K562 (cell line): ENCODE measurements around the gene KIAA1958. TPM values are rescaled to one million over a fixed set of nuclear protein-coding genes. Genes with fewer than 3 reads are reported as not detected.

Experiments
- polyA plus RNA-seq, 8 experiments: library from polyadenylated mRNA; depleted of rRNA in 4 of 8; stranded (reverse) in 5 of 8; unstranded in 3 of 8; fragments of >200 nt; fragmentation: Nextera tagmentation in 2 of 8; fragmentation: Illumina TruSeq in 1 of 8; extraction: Ambion mirVana in 2 of 8; extraction: Trizol in 1 of 8; gene quantifications; 2 replicates each; pipeline versions ENCODE4 v1.2.1 to v1.2.3, GENCODE V29; 2011 to 2014; ENCODE audit warnings: inconsistent platforms in 1 of 8, missing spikeins in 1 of 8
- total RNA-seq, 7 experiments: library from RNA; depleted of rRNA in 6 of 7; stranded (reverse); fragments of >200 nt in 6 of 7; fragmentation: Illumina TruSeq in 2 of 7; extraction: Trizol in 2 of 7; gene quantifications; 2 replicates each; pipeline versions ENCODE4 v1.2.1 to v1.2.3, GENCODE V29; 2011 to 2021; ENCODE audit warnings: low replicate concordance in 1 of 7
- TF ChIP-seq, protein P1 (sequence below), 2 experiments: fragments of 450-650 bp; IDR thresholded peaks; 2 replicates each; pipeline ENCODE4 v1.6.1; 2016; ENCODE audit warnings: mild to moderate bottlenecking in 2 of 2, borderline replicate concordance in 1 of 2, low read depth in 1 of 2, moderate library complexity in 1 of 2
- TF ChIP-seq, protein P2 (sequence below): fragments of 250-450 bp; sonication (Bioruptor Pico); IDR thresholded peaks from 2 replicates; pipeline ENCODE4 v1.8.0; 2022; ENCODE audit warnings: moderate library complexity, mild to moderate bottlenecking, inconsistent platforms

KIAA1958 gene
- total and polyA plus RNA-seq, 9 of the 15 experiments (the other 6 are each of a cell fraction or from before 2014, with no cell fraction given), result 1.1 to 16.0 (median 10.1) TPM

DNA sequence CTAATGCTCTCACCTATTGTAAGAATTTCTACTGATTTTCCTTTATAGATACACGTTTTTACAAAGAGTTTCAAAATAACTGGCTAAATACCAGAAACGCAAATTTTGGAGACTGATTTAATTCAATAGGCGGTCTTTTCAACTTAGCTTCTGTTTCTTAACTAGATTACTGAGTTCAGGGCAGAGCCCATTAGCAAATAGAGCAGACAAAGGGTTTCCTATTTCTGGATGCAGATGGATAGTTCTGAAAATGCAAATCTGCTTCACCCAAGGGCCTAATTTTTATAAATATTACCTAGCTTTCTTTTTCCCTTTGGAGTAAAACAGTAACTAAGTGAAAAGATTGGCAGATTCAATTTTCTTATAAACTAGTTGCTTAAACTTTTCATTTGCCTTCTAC, 13.6 kb upstream of the KIAA1958 start (continued):
- TF ChIP-seq, protein P1, sequence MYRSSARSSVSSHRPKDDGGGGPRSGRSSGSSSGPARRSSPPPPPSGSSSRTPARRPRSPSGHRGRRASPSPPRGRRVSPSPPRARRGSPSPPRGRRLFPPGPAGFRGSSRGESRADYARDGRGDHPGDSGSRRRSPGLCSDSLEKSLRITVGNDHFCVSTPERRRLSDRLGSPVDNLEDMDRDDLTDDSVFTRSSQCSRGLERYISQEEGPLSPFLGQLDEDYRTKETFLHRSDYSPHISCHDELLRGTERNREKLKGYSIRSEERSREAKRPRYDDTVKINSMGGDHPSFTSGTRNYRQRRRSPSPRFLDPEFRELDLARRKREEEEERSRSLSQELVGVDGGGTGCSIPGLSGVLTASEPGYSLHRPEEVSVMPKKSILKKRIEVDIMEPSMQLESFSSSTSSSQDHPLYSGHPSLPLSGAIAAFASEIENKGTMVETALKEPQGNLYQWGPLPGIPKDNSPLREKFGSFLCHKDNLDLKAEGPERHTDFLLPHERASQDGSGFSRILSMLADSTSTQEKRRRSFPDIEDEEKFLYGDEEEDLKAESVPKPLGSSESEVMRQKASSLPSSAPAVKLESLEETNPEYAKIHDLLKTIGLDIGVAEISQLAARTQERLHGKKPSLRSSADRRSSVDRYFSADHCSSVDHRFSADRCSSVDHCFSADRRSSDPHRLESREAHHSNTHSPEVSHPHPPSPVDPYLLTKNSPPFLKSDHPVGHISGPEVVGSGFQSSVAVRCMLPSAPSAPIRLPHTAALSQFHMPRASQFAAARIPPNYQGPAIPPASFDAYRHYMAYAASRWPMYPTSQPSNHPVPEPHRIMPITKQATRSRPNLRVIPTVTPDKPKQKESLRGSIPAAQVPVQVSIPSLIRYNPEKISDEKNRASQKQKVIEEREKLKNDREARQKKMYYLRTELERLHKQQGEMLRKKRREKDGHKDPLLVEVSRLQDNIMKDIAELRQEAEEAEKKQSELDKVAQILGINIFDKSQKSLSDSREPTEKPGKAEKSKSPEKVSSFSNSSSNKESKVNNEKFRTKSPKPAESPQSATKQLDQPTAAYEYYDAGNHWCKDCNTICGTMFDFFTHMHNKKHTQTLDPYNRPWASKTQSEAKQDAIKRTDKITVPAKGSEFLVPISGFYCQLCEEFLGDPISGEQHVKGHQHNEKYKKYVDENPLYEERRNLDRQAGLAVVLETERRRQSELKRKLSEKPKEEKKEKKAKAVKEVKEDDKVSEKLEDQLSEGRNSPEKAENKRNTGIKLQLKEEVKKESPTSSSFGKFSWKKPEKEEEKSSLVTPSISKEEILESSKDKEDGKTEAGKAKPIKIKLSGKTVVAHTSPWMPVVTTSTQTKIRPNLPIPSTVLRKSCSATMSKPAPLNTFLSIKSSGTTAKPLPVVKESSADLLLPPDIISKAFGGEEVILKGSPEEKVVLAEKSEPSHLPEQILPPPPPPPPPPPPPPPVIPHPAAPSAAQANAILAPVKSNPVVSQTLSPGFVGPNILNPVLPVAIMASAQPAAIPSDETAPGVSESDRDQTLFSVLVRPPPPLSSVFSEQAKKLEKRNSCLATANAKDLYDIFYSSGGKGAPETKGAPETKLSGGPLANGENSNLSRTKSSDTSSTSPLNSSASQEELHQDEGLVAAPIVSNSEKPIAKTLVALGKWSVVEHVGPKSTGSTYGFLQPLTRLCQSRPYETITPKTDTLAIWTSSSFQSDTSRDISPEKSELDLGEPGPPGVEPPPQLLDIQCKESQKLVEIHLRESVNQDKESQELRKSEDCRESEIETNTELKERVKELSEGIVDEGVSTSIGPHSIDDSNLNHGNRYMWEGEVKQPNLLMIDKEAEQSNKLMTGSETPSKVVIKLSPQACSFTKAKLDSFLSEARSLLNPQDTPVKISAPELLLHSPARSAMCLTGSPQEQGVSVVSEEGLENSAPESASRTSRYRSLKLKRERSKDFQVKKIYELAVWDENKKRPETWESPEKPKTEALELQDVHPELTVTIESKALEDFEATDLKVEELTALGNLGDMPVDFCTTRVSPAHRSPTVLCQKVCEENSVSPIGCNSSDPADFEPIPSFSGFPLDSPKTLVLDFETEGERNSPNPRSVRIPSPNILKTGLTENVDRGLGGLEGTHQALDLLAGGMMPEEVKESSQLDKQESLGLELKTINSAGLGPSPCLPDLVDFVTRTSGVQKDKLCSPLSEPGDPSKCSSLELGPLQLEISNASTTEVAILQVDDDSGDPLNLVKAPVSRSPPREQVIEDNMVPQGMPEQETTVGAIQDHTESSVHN (IDR thresholded peaks at IDR 0.05; ENCODE audit: borderline replicate concordance in 1 of 2, low read depth in 1 of 2), result no peak
- TF ChIP-seq, protein P2, sequence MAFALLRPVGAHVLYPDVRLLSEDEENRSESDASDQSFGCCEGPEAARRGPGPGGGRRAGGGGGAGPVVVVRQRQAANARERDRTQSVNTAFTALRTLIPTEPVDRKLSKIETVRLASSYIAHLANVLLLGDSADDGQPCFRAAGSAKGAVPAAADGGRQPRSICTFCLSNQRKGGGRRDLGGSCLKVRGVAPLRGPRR (CRISPR knock-in tag), result no peak
